IMR-90 (cell line): ENCODE data around the gene SH3BP2.

ENCODE experiments used
- CEBPB ChIP-seq: IDR thresholded peaks from 2 replicates; pipeline ENCODE4 v1.6.1; 2012; ENCODE audit warnings: low read depth, low read length, improper control_type of control experiment
- CHD1 ChIP-seq: IDR thresholded peaks from 2 replicates; pipeline ENCODE4 v1.6.1; 2012; ENCODE audit warnings: low read depth, low read length, improper control_type of control experiment
- MAFK ChIP-seq: IDR thresholded peaks from 2 replicates; pipeline ENCODE4 v1.6.1; 2012; ENCODE audit warnings: low read depth, low read length, improper control_type of control experiment
- MXI1 ChIP-seq: IDR thresholded peaks from 2 replicates; pipeline ENCODE4 v1.6.1; 2012; ENCODE audit warnings: low read depth, mild to moderate bottlenecking, low read length, moderate library complexity, borderline replicate concordance
- POLR2A ChIP-seq: IDR thresholded peaks from 2 replicates; pipeline ENCODE4 v1.6.1; 2012; ENCODE audit warnings: mild to moderate bottlenecking, low read depth, low read length
- RAD21 ChIP-seq: IDR thresholded peaks from 2 replicates; pipeline ENCODE4 v1.6.1; 2012; ENCODE audit warnings: low read length, improper control_type of control experiment
- RCOR1 ChIP-seq: IDR thresholded peaks from 2 replicates; pipeline ENCODE4 v1.6.1; 2012; ENCODE audit warnings: mild to moderate bottlenecking, low read length, improper control_type of control experiment; ENCODE audit not compliant: insufficient replicate concordance
- SMC3 ChIP-seq: fragments of 150-350 bp; IDR thresholded peaks from 2 replicates; pipeline ENCODE4 v1.6.1; 2016; ENCODE audit warnings: low read depth, mild to moderate bottlenecking, antibody characterized with exemption, low read length, moderate library complexity
- TF ChIP-seq, protein P1 (sequence below): conservative IDR thresholded peaks from 2 replicates; pipeline ENCODE4 v1.5.1; 2012; ENCODE audit warnings: mild to moderate bottlenecking, low read depth, low read length, improper control_type of control experiment

GRCh38 chr4:2839060-2839459 lies 46.2 kb downstream of the SH3BP2 start:
- TF ChIP-seq MXI1 = no peak
- TF ChIP-seq, protein P1, sequence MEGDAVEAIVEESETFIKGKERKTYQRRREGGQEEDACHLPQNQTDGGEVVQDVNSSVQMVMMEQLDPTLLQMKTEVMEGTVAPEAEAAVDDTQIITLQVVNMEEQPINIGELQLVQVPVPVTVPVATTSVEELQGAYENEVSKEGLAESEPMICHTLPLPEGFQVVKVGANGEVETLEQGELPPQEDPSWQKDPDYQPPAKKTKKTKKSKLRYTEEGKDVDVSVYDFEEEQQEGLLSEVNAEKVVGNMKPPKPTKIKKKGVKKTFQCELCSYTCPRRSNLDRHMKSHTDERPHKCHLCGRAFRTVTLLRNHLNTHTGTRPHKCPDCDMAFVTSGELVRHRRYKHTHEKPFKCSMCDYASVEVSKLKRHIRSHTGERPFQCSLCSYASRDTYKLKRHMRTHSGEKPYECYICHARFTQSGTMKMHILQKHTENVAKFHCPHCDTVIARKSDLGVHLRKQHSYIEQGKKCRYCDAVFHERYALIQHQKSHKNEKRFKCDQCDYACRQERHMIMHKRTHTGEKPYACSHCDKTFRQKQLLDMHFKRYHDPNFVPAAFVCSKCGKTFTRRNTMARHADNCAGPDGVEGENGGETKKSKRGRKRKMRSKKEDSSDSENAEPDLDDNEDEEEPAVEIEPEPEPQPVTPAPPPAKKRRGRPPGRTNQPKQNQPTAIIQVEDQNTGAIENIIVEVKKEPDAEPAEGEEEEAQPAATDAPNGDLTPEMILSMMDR = no peak
- TF ChIP-seq SMC3 = no peak
- no peak for TF ChIP-seq MAFK
- TF ChIP-seq RCOR1 = no peak
- no peak for TF ChIP-seq RAD21
- no peak for TF ChIP-seq POLR2A
- no peak for TF ChIP-seq CHD1
- no peak for TF ChIP-seq CEBPB
